Upper lobe of left lung (tissue), 6 donors: ENCODE results near the gene AMDHD2. TPM values are rescaled to one million over a fixed set of nuclear protein-coding genes. Genes with fewer than 3 reads are reported as not detected.
"Not testable (repeated sequence)": the region's sequence is repeated elsewhere in the genome, so short reads cannot be mapped to it uniquely, and the experiment has no call there.

Experiments
- ATAC-seq, 2 donors: fragments of 200-7000 bp; cut with Tn5 transposase; one replicate each; pipeline ENCODE4 v1.9.1; 2022; ENCODE audit warnings: mild to moderate bottlenecking in 2 of 2, moderate library complexity in 2 of 2; ENCODE audit not compliant: low FRiP score in 2 of 2
- DNase-seq, 2 donors: peaks; one replicate each; pipeline ENCODE4 v3.0.0-alpha.2; 2019 to 2020
- H3K27ac ChIP-seq, 4 donors: fragments of 200-600 bp; sonication (generic); one replicate each; pipeline ENCODE4 v1.5.1; 2016 to 2019
- H3K27me3 ChIP-seq, 4 donors: fragments of 200-600 bp; sonication (generic); one replicate each; pipeline ENCODE4 v1.5.1; 2017 to 2019
- H3K36me3 ChIP-seq, 4 donors: fragments of 200-600 bp; sonication (generic); one replicate each; pipeline ENCODE4 v1.5.1; 2016 to 2019
- H3K4me1 ChIP-seq, 4 donors: fragments of 200-600 bp; sonication (generic); one replicate each; pipeline ENCODE4 v1.5.1; 2018 to 2019
- H3K4me3 ChIP-seq, 4 donors: fragments of 200-600 bp; sonication (generic); one replicate each; pipeline ENCODE4 v1.5.1; 2017 to 2019; ENCODE audit warnings: mild to moderate bottlenecking in 2 of 4, moderate library complexity in 1 of 4
- H3K9me3 ChIP-seq, 4 donors: fragments of 200-600 bp; sonication (generic); one replicate each; pipeline ENCODE4 v1.5.1; 2018 to 2019
- CTCF ChIP-seq, 6 experiments: fragments of 450-650 bp in 4 of 6; fragments of 200-600 bp in 2 of 6; sonication (generic) in 2 of 6; IDR thresholded peaks; one replicate each; pipeline ENCODE4 v1.5.1; 2016 to 2019; ENCODE audit warnings: antibody characterized with exemption in 6 of 6
- EP300 ChIP-seq, 4 donors: sonication (generic); formaldehyde crosslinking; IDR thresholded peaks; one replicate each; pipeline ENCODE4 v1.5.1; 2017; ENCODE audit warnings: antibody characterized with exemption in 4 of 4, control low read depth in 2 of 4
- POLR2A ChIP-seq, 4 donors: fragments of 450-650 bp; IDR thresholded peaks; one replicate each; pipeline ENCODE4 v1.5.1; 2016 to 2017; ENCODE audit warnings: antibody characterized with exemption in 4 of 4, mild to moderate bottlenecking in 2 of 4
- POLR2AphosphoS5 ChIP-seq, 2 donors: sonication (generic); formaldehyde crosslinking; IDR thresholded peaks; one replicate each; pipeline ENCODE4 v1.5.1; 2017; ENCODE audit warnings: antibody characterized with exemption in 2 of 2
- WGBS, 2 donors: methylation state at CpG; one replicate each; pipeline ENCODE4 v1.1.5; 2017 to 2018; 5-methylcytosine and 5-hydroxymethylcytosine counted together
- total RNA-seq, 6 donors: library from RNA; depleted of rRNA in 4 of 6; stranded (reverse); fragments of >200 nt in 4 of 6; gene quantifications; one replicate each; pipeline versions ENCODE4 v1.1.0 to v1.2.1, GENCODE V29; 2016 to 2021
- donor health status: DM: no; HTN: no; CAD: no; lungs with moderate emphysema.
- donor health status: DM: no; HTN: yes; CAD: no; lungs with severe emphysema.

AMDHD2 gene
- total RNA-seq, 6 donors from 2014 or later, result 33.0 to 126 (median 68.4) TPM

DNA sequence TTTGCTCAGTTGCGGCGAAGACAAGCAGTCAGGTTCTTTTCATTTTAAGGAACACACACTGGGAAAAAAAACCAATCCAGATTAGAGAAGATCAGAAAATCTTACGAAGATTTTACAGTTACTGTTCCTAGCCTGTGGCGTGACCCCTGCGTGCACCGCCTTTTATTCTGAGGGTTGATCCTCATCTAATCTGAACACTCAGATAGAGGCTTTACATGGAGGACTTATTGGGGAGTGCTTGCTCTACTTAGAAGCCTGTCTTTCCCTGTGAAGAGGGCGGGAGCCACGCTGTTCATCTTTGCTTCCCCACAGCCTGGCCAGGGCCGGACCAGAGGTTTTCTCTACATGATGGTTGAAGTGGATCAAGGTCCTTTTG, 43.8 kb upstream of the AMDHD2 start:
- no peak for DNase-seq
- Histone ChIP-seq H3K27ac (peak overlapping the region; percentile 62 to 93 (median 78)), H3K9me3 (no peaks in the 10 kb centered on the region), H3K4me1 (peaks cover 33 to 73% (median 46%) of the 10 kb centered on the region in 4 donors), H3K27me3 (peaks cover 2 to 20% (median 13%) of the 10 kb centered on the region in 4 donors), H3K4me3 (peak overlapping the region in 2 of 4 donors; percentile 82 to 87), H3K36me3 (no peaks in the 10 kb centered on the region)
- 72 to 80% methylated on average over 9 of the region's 9 CpGs for WGBS, 2 donors
- no peak for ATAC-seq
- TF ChIP-seq EP300 (IDR thresholded peaks at IDR 0.05), result no peak
- TF ChIP-seq CTCF (IDR thresholded peaks at IDR 0.05), result no peak
- no peak for TF ChIP-seq POLR2AphosphoS5 (IDR thresholded peaks at IDR 0.05)
- no peak for TF ChIP-seq POLR2A (IDR thresholded peaks at IDR 0.05)

GRCh38 chr16:2476741-2477140, 43.4 kb upstream of the AMDHD2 start:
- H3K4me1 ChIP-seq, result peaks cover 29 to 73% (median 46%) of the 10 kb centered on the region in 4 donors
- no peaks in the 10 kb centered on the region for H3K9me3 ChIP-seq
- peaks cover 2 to 16% (median 9%) of the 10 kb centered on the region in 4 donors for H3K27me3 ChIP-seq
- DNase-seq (no peak), ATAC-seq (no peak)
- no peaks in the 10 kb centered on the region for H3K36me3 ChIP-seq
- H3K4me3 ChIP-seq, result peak overlapping the region in 2 of 4 donors; percentile 82 to 87
- TF ChIP-seq EP300 (IDR thresholded peaks at IDR 0.05), result no peak
- H3K27ac ChIP-seq, result peak overlapping the region in 3 of 4 donors; percentile 66 to 93 (median 91)
- WGBS, 2 donors, result 63 to 93% methylated on average over 3 of the region's 3 CpGs

- no peak for ATAC-seq
- WGBS, 2 donors, result 87 to 90% methylated on average over 3 of the region's 3 CpGs
- TF ChIP-seq POLR2A (IDR thresholded peaks at IDR 0.05) (no peak), EP300 (IDR thresholded peaks at IDR 0.05) (no peak), CTCF (IDR thresholded peaks at IDR 0.05) (no peak), POLR2AphosphoS5 (IDR thresholded peaks at IDR 0.05) (no peak)
Measured at GRCh38 chr16:2477327-2477726, 42.8 kb upstream of the AMDHD2 start.

DNA sequence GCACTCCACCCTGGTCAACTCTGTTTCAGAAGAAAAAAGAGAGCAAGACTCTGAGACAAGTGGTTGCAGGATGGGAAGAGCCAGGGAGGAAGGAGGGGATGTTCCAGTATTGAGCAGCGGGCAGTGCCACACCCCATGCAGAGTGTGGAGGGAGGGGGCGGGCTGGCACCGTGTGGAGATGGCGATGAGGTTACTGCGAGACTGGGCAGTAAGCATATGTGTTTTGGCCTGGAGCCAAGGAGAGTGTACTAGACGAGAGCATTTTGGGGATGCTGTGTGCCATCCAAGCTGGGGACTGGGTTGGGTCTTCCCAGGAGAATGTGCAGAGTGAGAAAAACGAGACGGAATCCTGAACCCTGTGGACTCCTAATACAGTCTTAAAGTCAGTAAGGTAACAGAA, 41.9 kb upstream of the AMDHD2 start:
- Histone ChIP-seq H3K9me3 (no peaks in the 10 kb centered on the region), H3K27me3 (peaks cover 0 to under 1% (median 0%) of the 10 kb centered on the region in 4 donors), H3K4me3 (no peak overlapping the region), H3K4me1 (peaks cover 39 to 75% (median 52%) of the 10 kb centered on the region in 4 donors), H3K27ac (no peak overlapping the region), H3K36me3 (no peaks in the 10 kb centered on the region)
- ATAC-seq, result no peak
- WGBS, 2 donors, result 62 to 72% methylated on average over 8 of the region's 8 CpGs
- DNase-seq, result no peak
- TF ChIP-seq EP300 (IDR thresholded peaks at IDR 0.05) (no peak), CTCF (IDR thresholded peaks at IDR 0.05) (no peak), POLR2A (IDR thresholded peaks at IDR 0.05) (no peak), POLR2AphosphoS5 (IDR thresholded peaks at IDR 0.05) (no peak)

More at GRCh38 chr16:2477327-2477726, 42.8 kb upstream of the AMDHD2 start:
- Histone ChIP-seq H3K27me3 (peaks cover 0 to 10% (median 4%) of the 10 kb centered on the region in 4 donors), H3K4me3 (no peak overlapping the region), H3K27ac (peak overlapping the region in 1 of 4 donors; percentile 5), H3K9me3 (no peaks in the 10 kb centered on the region), H3K36me3 (no peaks in the 10 kb centered on the region), H3K4me1 (peaks cover 31 to 73% (median 47%) of the 10 kb centered on the region in 4 donors)
- no peak for DNase-seq

DNA sequence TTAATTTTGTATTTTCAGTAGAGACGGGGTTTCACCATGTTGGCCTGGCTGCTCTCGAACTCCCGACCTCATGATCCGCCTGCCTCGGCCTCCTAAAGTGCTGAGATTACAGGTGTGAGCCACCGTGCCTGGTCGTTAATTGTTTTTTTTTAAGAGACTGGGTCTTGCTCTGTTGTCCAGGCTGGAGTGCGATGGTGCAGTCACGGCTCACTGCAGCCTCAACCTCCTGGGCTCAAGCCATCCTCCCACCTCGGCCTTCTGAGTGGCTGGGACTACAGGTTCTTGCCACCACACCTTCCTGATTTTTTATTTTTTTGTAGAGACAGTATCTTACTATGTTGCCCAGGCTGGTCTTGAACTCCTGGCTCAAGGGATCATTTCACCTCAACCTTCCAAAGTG, 40.2 kb upstream of the AMDHD2 start:
- 96 to 99% methylated on average over 10 of the region's 10 CpGs for WGBS, 2 donors
- DNase-seq, H3K4me3 ChIP-seq, H3K9me3 ChIP-seq, ATAC-seq, H3K36me3 ChIP-seq, H3K27me3 ChIP-seq: not testable (repeated sequence)
- H3K27ac ChIP-seq, result peak overlapping the region in 1 of 4 donors; percentile 58
- peaks cover 43 to 73% (median 59%) of the 10 kb centered on the region in 4 donors for H3K4me1 ChIP-seq

DNA sequence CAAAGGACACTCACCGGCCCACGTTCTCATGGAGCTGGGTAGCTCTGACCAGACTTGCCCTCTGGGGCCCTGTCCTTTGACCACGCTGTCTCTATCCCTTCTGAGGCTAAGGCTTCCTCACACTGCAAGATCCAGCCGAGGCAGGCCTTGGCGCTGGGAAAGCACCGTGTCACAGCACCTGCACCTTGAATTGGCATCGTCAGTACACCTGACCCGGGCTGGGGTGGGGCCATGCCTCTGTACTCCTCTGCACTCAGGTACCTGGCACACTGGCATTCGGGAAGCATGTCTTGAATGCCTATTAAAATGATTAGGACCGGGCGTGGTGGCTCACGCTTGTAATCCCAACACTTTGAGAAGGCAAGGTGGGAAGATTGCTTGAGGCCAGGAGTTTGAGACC, 39.2 kb upstream of the AMDHD2 start:
- Histone ChIP-seq H3K4me1 (peaks cover 40 to 71% (median 62%) of the 10 kb centered on the region in 4 donors), H3K4me3 (no peak overlapping the region), H3K9me3 (no peaks in the 10 kb centered on the region), H3K27me3 (no peaks in the 10 kb centered on the region), H3K27ac (peak overlapping the region; percentile 58 to 78 (median 66)), H3K36me3 (no peaks in the 10 kb centered on the region)
- DNase-seq (peak in 1 of 2 donors; percentile 95), ATAC-seq (peak in 1 of 2 donors; percentile 81)
- TF ChIP-seq POLR2A (IDR thresholded peaks at IDR 0.05) (no peak), POLR2AphosphoS5 (IDR thresholded peaks at IDR 0.05) (peak in 1 of 2 donors; percentile 20)
- WGBS, 2 donors, result 68 to 70% methylated on average over 12 of the region's 12 CpGs
